Testis (tissue), 2 donors: ENCODE results near the gene KRTAP16-1.

Experiments
- CTCF ChIP-seq, 3 experiments: fragments of 450-650 bp in 2 of 3; fragments of 200-600 bp in 1 of 3; sonication (generic) in 1 of 3; IDR thresholded peaks; one replicate each; pipeline ENCODE4 v1.5.1; 2016 to 2019; ENCODE audit warnings: antibody characterized with exemption in 3 of 3, mild to moderate bottlenecking in 2 of 3, moderate library complexity in 1 of 3
- POLR2A ChIP-seq: fragments of 450-650 bp; IDR thresholded peaks from one replicate; pipeline ENCODE4 v1.6.1; 2017; ENCODE audit warnings: antibody characterized with exemption, mild to moderate bottlenecking, moderate library complexity

- TF ChIP-seq CTCF (IDR thresholded peaks at IDR 0.05) (no peak), POLR2A (no peak)
Observed at GRCh38 chr17:41339571-41340172, 30.6 kb upstream of the KRTAP16-1 start.
